ENCODE data around the gene PCDHGB5.

- no peak for TF ChIP-seq REST (IDR thresholded peaks at IDR 0.05; ENCODE audit: low read depth)
- TF ChIP-seq ZBTB7A (IDR thresholded peaks at IDR 0.05; ENCODE audit: low read depth): no peak
- no peak for TF ChIP-seq RAD21 (IDR thresholded peaks at IDR 0.05; ENCODE audit: low read depth)
These were observed 36.3 kb downstream of the PCDHGB5 start for GRCh38 chr5:141434006-141434405.

Measured in Ishikawa (cell line).